GM12872 (cell line): ENCODE results near the gene SLC6A16.

Experiments used
- CTCF ChIP-seq: IDR thresholded peaks from 3 replicates; pipeline ENCODE4 v1.5.1; 2011; ENCODE audit warnings: low read depth, mild to moderate bottlenecking, low read length, moderate library complexity; ENCODE audit not compliant: insufficient read depth

The SLC6A16 gene

DNA sequence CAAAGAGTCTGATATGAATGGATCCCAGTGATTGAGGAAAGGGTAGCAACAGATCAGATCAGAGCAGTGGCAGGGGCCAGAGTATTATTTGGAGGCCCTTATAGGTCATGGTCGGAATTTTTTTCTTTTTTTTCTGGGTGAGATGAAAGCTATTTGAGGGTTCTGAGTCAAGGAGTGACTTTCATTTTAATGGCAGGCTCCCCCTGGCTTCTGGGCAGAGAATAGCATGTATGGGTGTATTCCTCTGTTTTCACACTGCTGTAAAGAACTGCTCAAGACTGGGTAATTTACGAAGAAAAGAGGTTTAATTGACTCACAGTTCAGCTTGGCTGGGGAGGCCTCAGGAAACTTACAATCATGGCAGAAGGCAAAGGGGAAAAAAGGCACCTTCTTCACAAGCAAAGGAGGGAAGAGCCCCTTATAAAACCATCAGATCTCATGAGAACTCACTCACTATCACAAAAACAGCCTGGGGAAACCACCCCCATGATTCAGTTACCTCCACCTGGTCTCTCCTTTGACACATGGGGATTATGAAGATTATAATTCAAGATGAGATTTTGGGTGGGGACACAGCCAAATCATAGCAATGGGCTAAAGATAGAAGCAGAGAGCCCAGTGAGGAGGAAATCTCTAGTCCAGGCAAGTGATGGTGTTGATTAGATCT lies 3.0 kb upstream of the SLC6A16 start:
- TF ChIP-seq CTCF: peak; percentile 73

DNA sequence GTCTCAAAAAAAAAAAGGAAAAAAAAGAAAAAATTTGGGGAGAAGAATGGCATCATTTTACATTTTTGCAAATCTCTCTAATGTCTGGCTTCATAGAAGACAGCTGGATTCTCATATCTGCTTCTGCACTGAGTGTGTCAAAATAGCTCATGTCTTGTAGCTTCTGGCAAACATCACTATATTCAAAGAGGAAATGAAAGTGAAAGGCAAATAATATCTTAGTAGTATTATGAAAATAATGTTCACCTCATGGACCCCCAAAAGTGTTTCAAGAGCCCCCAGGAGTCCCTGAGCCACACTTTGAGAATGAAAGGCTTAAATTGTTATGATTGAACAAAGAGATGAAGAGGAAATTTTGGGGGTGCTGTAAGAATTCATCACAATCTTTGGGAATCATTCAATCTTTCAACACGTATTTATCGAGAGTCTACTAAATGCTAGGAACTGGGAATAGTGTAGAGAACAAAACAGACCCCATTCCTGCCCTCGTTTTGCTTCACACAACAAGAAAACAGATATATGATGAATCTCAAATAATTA lies 1.2 kb upstream of the SLC6A16 start:
- TF ChIP-seq CTCF: no peak

- no peak for TF ChIP-seq CTCF
These were observed 6.7 kb downstream of the SLC6A16 start for GRCh38 chr19:49318296-49318695.

DNA sequence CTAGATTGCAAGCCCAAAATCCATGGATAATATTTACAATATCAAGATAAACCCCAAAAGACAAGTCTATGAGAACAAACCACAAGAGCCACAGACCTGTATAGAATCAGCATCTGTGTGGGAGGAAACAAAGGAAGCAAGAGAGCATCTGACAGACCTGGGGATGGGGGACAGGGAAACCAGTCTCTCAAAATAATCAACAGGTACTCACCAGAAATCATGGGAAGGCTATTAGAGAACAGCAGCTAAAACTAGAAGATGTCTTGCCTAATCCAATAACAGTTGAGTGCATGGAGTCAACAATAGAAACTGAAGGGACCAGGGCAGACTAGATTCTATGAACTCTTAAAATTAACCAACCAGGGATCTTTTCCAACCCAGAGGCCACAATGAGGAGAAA lies 8.7 kb downstream of the SLC6A16 start:
- no peak for TF ChIP-seq CTCF

- TF ChIP-seq CTCF: no peak
These were observed 9.9 kb downstream of the SLC6A16 start for GRCh38 chr19:49315111-49315510.

- 0 out of 3 replicates have a peak, but pooled peaks have one; percentile 7 for TF ChIP-seq CTCF
These were observed 15.9 kb downstream of the SLC6A16 start for GRCh38 chr19:49309087-49309486.

- TF ChIP-seq CTCF: no peak
These were observed 23.1 kb downstream of the SLC6A16 start for GRCh38 chr19:49301866-49302252.
